Heart left ventricle (tissue), 16 donors: Measurements from ENCODE around the gene WNK2. TPM values are rescaled to one million over a fixed set of nuclear protein-coding genes. Genes with fewer than 3 reads are reported as not detected.

Experiments
- ATAC-seq, 4 donors: fragments of 200-7000 bp; cut with Tn5 transposase; one replicate each; pipeline ENCODE4 v1.9.1; 2020 to 2022; ENCODE audit warnings: moderate library complexity in 4 of 4, mild to moderate bottlenecking in 3 of 4, moderate number of reproducible peaks in 1 of 4
- DNase-seq, 5 donors: peaks; one replicate each; pipeline ENCODE4 v3.0.0-alpha.2; 2020
- H3K27ac ChIP-seq, 12 donors: fragments of 200-600 bp; sonication (generic) in 4 of 12; one replicate each; pipeline versions ENCODE4 v1.5.0 to v1.8.0; 2016 to 2022; ENCODE audit warnings: mild to moderate bottlenecking in 2 of 12
- H3K27me3 ChIP-seq, 9 donors: fragments of 200-600 bp; sonication (generic) in 2 of 9; one replicate each; pipeline versions ENCODE4 v1.5.1 to v1.8.0; 2016 to 2022; ENCODE audit warnings: mild to moderate bottlenecking in 3 of 9
- H3K36me3 ChIP-seq, 9 donors: fragments of 200-600 bp; sonication (generic) in 2 of 9; one replicate each; pipeline versions ENCODE4 v1.5.0 to v1.8.0; 2018 to 2022; ENCODE audit warnings: mild to moderate bottlenecking in 2 of 9
- H3K4me1 ChIP-seq, 12 donors: fragments of 200-600 bp; sonication (generic) in 4 of 12; one replicate each; pipeline versions ENCODE4 v1.5.0 to v1.8.0; 2016 to 2022; ENCODE audit warnings: mild to moderate bottlenecking in 3 of 12
- H3K4me3 ChIP-seq, 12 donors: fragments of 200-600 bp; sonication (generic) in 4 of 12; one replicate each; pipeline versions ENCODE4 v1.5.0 to v1.8.0; 2017 to 2022; ENCODE audit warnings: mild to moderate bottlenecking in 9 of 12, moderate library complexity in 4 of 12
- H3K9me3 ChIP-seq, 12 donors: fragments of 200-600 bp; sonication (generic) in 4 of 12; one replicate each; pipeline versions ENCODE4 v1.5.0 to v1.8.0; 2016 to 2022; ENCODE audit warnings: mild to moderate bottlenecking in 1 of 12
- CTCF ChIP-seq, 12 donors: fragments of 200-600 bp; sonication (generic) in 4 of 12; IDR thresholded peaks; one replicate each; pipeline versions ENCODE4 v1.5.0 to v1.8.0; 2018 to 2022; ENCODE audit warnings: antibody characterized with exemption in 12 of 12, mild to moderate bottlenecking in 5 of 12
- POLR2A ChIP-seq, 2 donors: fragments of 450-650 bp; IDR thresholded peaks; one replicate each; pipeline ENCODE4 v1.6.1; 2017; ENCODE audit warnings: antibody characterized with exemption in 2 of 2, mild to moderate bottlenecking in 2 of 2, moderate library complexity in 2 of 2
- WGBS, 4 donors: extraction: QIAGEN DNeasy Blood & Tissue Kit in 2 of 4; methylation state at CpG; one replicate each; pipeline versions ENCODE4 v1.1.5 to v1.1.7; 2013 to 2018; 5-methylcytosine and 5-hydroxymethylcytosine counted together
- intact Hi-C, 10 donors: fragments of 100-400 bp; cut with DNase I; formaldehyde crosslinking; loops; one replicate each; pipeline versions ENCODE4 v1.11.1 to v1.14.2; 2022
- polyA plus RNA-seq, 2 donors: library from polyadenylated mRNA; stranded (reverse); fragments of 200-250 nt; gene quantifications; one replicate each; pipeline ENCODE4 v1.2.3, GENCODE V29; 2013
- total RNA-seq, 9 donors: library from RNA; depleted of rRNA in 2 of 9; stranded (reverse); fragments of >200 nt in 2 of 9; fragmentation: NEBNext Ultra II Directional in 3 of 9; extraction: Animal tissue kit (Norgen Biotek cat#: 25700) in 3 of 9; gene quantifications; one replicate each; pipeline versions ENCODE4 v1.1.0 to v1.2.4, GENCODE V29; 2016 to 2023
- donor health status: ischemic (EF 13 %, LVEDD 7.1; RV severe dilation, severe dysfunction).
- donor health status: healthy with polysubstance abuse.
- donor health status: DM: no; HTN: yes; CAD: no.
- donor health status: DM: no; HTN: no; CAD: no.
- donor health status: ischemic (EF 25% LVEDD 6.9; RV normal size, moderate dysfunction).
- donor health status: ischemic (EF 25% LVEDD 5.7; RV mildly dilated, moderate dysfunction).
- donor health status: healthy.
- donor health status: DM: yes; HTN: yes; CAD: no.
- donor health status: ischemic (EF 35%, LVEDD 5.7; RV mildly dilated, moderate dysfunction).
- donor health status: nonischemic (EF 11% LVEDD 7.7; RV severe dilation, severe dysfunction).
- donor health status: DM: yes; HTN: yes; CAD: no.
- donor health status: PGD.
- donor health status: ischemic (EF 29% LVEDD 5.4; RV normal size, mild dysfunction).
- donor health status: nonischemic (EF 23%, LVEDD 6.1; RV moderate dilation, normal function).

WNK2 gene
- total and polyA plus RNA-seq, 11 donors: 29.4 to 206 (median 112) TPM

DNA sequence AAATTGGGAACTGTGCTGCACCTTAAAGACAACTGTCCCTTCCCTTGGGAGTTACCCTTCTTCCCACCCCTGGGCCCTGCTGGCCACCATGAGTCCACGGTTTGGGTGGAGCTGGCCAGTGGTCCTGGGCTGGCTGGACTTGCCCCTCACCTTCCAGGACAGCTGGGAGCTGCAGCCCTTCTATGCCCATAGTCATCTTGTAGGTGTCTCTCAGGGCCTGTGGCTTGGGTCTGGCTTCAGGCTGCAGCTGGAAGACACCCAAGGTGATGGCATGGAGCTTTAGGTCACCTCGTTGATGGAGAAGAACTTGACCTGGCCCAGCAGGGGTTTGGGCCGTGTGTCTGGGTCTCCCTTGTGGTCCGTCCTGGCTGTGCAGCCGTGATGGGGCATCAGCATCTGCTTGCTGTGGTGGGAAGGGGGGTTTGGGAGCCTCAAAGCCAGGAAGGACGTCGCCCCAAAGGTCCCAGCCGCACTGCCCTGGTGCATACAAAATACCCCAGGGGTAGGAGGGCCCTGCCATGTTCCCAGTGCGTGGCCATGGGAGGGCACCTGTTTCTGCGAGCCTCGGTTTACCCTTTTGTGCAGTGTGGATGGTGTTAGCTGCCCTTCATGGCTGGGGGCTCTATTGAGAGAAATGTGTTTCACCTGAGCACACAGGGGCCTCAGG, 8.9 kb downstream of the WNK2 start:
- intact Hi-C loops: no loop called here

DNA sequence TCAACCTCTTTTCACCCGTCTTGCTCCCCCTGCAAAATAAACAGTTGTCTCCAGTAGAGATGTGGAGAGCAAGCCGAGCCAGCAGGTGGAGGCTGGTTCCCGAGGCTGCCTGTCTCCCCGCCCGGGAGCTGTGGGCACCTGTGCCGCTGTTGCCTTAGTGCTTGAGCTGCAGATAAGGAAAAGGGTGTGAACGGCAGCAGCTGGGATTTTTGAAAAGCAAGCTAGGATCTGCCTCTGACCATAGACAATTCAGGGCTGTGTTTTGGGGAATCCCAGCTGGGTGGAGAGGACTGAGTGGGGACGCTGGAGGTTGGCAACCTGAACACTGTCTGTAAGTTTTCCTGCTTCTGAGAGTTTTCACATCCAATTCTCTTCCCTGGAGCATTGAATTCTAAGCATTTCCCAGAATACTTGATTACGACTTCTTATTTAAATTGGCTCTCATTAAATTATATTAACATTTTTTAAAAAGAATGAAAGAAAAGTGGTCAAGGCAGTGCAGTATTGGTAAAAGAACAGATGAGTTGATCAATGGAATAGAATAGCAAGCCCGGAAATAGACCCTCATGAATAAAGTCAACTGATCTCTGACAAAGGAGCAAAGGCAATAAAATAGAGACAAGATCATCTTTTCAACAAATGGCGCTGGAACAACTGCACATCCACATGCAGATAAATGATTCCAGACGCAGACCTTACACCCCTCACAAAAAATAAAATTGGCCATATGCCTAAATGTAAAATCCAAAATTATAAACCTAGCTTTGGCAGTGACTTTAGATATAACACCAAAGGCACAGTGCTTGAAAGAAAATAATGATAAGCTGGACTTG, 9.7 kb downstream of the WNK2 start:
- 36 to 45% (median 40%) methylated on average over 12 of the region's 12 CpGs for WGBS, 4 donors
- peaks cover 3 to 91% (median 38%) of the 10 kb centered on the region in 12 donors for H3K4me1 ChIP-seq
- ATAC-seq: no peak
- TF ChIP-seq CTCF (IDR thresholded peaks at IDR 0.05) (peak in 1 of 12 donors; percentile 15), POLR2A (IDR thresholded peaks at IDR 0.05) (no peak)
- peak overlapping the region in 4 of 12 donors; percentile 4 to 50 (median 26) for H3K27ac ChIP-seq
- intact Hi-C loops: no loop called here
- no peaks in the 10 kb centered on the region for H3K36me3 ChIP-seq
- H3K27me3 ChIP-seq: peaks cover 0 to 3% (median 0%) of the 10 kb centered on the region in 9 donors
- H3K9me3 ChIP-seq: peaks cover 0 to 3% (median 0%) of the 10 kb centered on the region in 12 donors
- no peak overlapping the region for H3K4me3 ChIP-seq
- peak in 2 of 5 donors; percentile 30 to 44 for DNase-seq

More for the DNA sequence above, 8.9 kb downstream of the WNK2 start:
- 75 to 89% (median 76%) methylated on average over 4 to 11 of the region's 11 CpGs for whole genome bisulfite sequencing, 4 donors
- TF ChIP-seq POLR2A (IDR thresholded peaks at IDR 0.05): no peak
- no peak for TF ChIP-seq CTCF (IDR thresholded peaks at IDR 0.05)
- H3K4me1 ChIP-seq: peaks cover 3 to 91% (median 37%) of the 10 kb centered on the region in 12 donors
- peaks cover 0 to 3% (median 0%) of the 10 kb centered on the region in 12 donors for H3K9me3 ChIP-seq
- peak in 2 of 5 donors; percentile 20 to 51 for DNase-seq
- ATAC-seq: no peak
- no peaks in the 10 kb centered on the region for H3K36me3 ChIP-seq
- H3K27ac ChIP-seq: peak overlapping the region in 3 of 12 donors; percentile 4 to 50 (median 4)
- peaks cover 0 to 3% (median 0%) of the 10 kb centered on the region in 9 donors for H3K27me3 ChIP-seq
- H3K4me3 ChIP-seq: no peak overlapping the region

DNA sequence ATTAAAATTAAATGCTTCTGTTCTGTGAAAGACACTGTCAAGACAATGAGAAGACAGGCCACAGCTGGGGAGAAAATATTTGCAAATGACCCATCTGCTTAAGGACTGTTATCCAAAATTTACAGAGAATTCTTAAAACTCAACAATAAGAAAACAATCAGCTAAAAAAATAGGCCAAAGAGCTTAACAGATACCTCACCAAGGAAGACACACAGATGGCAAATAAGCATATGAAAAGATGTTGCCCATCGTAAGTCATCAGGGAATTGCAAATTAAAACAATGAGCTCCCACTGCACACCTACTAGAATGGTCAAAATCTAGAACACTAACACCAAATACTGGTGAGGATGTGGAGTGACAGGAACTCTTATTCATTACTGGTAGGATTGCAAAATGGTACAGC, 10.3 kb downstream of the WNK2 start:
- DNase-seq (no peak), ATAC-seq (no peak)
- intact Hi-C loops: no loop called here
- Histone ChIP-seq H3K36me3 (no peaks in the 10 kb centered on the region), H3K27ac (peak overlapping the region in 3 of 12 donors; percentile 11 to 50 (median 41)), H3K27me3 (peaks cover 0 to 3% (median 0%) of the 10 kb centered on the region in 9 donors), H3K4me1 (peaks cover 3 to 88% (median 35%) of the 10 kb centered on the region in 12 donors), H3K4me3 (no peak overlapping the region), H3K9me3 (peaks cover 0 to 3% (median 0%) of the 10 kb centered on the region in 12 donors)
- TF ChIP-seq POLR2A (IDR thresholded peaks at IDR 0.05) (no peak), CTCF (IDR thresholded peaks at IDR 0.05) (no peak)
- 44 to 51% (median 49%) methylated on average over 1 of the region's 1 CpG for WGBS, 4 donors

DNA sequence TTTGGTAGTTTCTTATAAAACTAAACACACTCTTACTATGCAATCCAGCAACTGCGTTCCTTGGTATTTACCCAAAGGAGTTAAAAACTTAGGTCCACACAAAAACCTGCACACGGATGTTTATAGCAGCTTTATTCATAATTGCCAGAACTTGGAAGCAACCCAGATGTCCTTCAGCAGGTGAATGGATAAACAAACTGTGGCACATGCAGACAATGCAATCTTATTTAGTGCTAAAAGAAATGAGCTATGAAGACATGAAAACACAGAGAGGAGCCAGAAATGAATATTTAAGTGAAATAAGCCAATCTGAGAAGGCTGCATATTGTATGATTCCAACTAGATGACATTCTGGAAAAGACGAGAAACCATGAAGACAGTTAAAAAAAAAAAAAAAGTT, 10.7 kb downstream of the WNK2 start:
- H3K36me3 ChIP-seq: no peaks in the 10 kb centered on the region
- no peak for DNase-seq
- H3K4me1 ChIP-seq: peaks cover 3 to 83% (median 31%) of the 10 kb centered on the region in 12 donors
- intact Hi-C loops: no loop called here
- H3K9me3 ChIP-seq: peaks cover 0 to 3% (median 0%) of the 10 kb centered on the region in 12 donors
- 27 to 45% (median 37%) methylated on average over 3 of the region's 3 CpGs for WGBS, 4 donors
- no peak for ATAC-seq
- peaks cover 0 to 3% (median 0%) of the 10 kb centered on the region in 9 donors for H3K27me3 ChIP-seq
- no peak overlapping the region for H3K4me3 ChIP-seq
- TF ChIP-seq POLR2A (IDR thresholded peaks at IDR 0.05) (no peak), CTCF (IDR thresholded peaks at IDR 0.05) (no peak)
- H3K27ac ChIP-seq: peak overlapping the region in 2 of 12 donors; percentile 41 to 50
